Activated T-helper 17 cell treated with anti-CD3 and anti-CD28 coated beads, Interleukin-2, amount 50 U/mL, for 72 hours (primary cell): ENCODE data around the gene POF1B. TPM values are rescaled to one million over a fixed set of nuclear protein-coding genes. Genes with fewer than 3 reads are reported as not detected.
A peak's percentile ranks its signal among the peaks of the same experiment; 100 is the strongest.
"Not testable (repeated sequence)": the region's sequence is repeated elsewhere in the genome, so short reads cannot be mapped to it uniquely, and the experiment has no call there.

Experiments used
- ATAC-seq: fragments of 150-1000 bp; cut with Tn5 transposase; replicated peaks from 2 replicates; pipeline ENCODE4 v1.10.0; 2021; ENCODE audit warnings: mild to moderate bottlenecking, moderate library complexity
- H3K27ac Mint-ChIP-seq: one replicate; pipeline ENCODE4 v1.8.0; 2022; ENCODE audit warnings: mixed read lengths
- H3K27me3 Mint-ChIP-seq: one replicate; pipeline ENCODE4 v1.8.0; 2022; ENCODE audit warnings: mixed read lengths
- H3K36me3 Mint-ChIP-seq: one replicate; pipeline ENCODE4 v1.8.0; 2022; ENCODE audit warnings: low read depth, mild to moderate bottlenecking, mixed read lengths
- H3K4me1 Mint-ChIP-seq: one replicate; pipeline ENCODE4 v1.8.0; 2022; ENCODE audit warnings: mixed read lengths
- H3K4me3 Mint-ChIP-seq: one replicate; pipeline ENCODE4 v1.8.0; 2022; ENCODE audit warnings: mild to moderate bottlenecking, mixed read lengths
- H3K9me3 Mint-ChIP-seq: one replicate; pipeline ENCODE4 v1.8.0; 2022; ENCODE audit warnings: mixed read lengths
- total RNA-seq, 2 donors: library from RNA; stranded (reverse); gene quantifications; one replicate each; pipeline ENCODE4 v1.2.3, GENCODE V29; 2022

The POF1B gene, protein sequence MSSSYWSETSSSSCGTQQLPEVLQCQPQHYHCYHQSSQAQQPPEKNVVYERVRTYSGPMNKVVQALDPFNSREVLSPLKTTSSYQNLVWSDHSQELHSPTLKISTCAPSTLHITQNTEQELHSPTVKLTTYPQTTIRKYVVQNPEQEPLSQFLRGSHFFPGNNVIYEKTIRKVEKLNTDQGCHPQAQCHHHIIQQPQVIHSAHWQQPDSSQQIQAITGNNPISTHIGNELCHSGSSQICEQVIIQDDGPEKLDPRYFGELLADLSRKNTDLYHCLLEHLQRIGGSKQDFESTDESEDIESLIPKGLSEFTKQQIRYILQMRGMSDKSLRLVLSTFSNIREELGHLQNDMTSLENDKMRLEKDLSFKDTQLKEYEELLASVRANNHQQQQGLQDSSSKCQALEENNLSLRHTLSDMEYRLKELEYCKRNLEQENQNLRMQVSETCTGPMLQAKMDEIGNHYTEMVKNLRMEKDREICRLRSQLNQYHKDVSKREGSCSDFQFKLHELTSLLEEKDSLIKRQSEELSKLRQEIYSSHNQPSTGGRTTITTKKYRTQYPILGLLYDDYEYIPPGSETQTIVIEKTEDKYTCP
- total RNA-seq, result under 1 TPM; 0.24 to 0.61 TPM

DNA sequence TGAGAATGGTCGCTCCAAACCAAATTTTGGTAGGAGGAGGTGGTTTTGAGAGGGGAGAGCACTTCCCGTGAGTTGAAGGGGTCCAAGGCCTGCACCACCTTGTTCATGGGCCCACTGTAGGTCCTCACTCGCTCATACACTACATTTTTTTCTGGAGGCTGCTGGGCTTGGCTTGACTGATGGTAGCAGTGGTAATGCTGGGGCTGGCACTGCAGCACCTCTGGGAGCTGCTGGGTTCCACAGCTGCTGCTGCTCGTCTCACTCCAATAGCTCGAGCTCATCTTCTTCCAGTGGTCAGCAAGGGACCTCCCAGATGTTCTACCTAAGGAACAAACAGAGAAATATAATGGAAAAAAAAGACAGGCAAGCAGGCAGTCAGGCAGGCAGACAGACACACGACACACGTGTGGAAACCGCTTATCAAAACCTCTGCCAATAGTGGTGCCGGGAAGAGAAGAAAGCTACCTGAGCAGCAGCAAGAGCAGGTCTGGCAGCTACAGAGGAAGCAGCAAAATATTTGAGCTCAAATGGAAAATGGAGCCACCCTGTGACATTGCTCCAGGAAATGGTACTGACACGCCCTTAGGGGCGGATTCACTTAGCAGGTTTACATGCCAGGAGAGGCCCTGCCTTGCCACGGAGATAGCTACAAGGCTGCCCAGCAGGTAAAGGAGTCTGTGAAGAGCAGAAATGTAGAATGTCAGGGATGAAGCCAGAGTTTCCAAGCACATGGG, at the start of gene POF1B:
TSS of gene POF1B (minus strand) at position 492 of the 734 bp plus-strand sequence. CDS start at position 281, 211 bp downstream.
- Mint-ChIP-seq H3K36me3 (no peaks in the 10 kb centered on the region), H3K9me3 (no peaks in the 10 kb centered on the region), H3K4me3 (peak within 1 kb of the TSS; percentile 23), H3K27ac (no peak within 1 kb of the TSS), H3K4me1 (no peaks in the 10 kb centered on the region), H3K27me3 (no peaks in the 10 kb centered on the region)
- ATAC-seq, result no peak

DNA sequence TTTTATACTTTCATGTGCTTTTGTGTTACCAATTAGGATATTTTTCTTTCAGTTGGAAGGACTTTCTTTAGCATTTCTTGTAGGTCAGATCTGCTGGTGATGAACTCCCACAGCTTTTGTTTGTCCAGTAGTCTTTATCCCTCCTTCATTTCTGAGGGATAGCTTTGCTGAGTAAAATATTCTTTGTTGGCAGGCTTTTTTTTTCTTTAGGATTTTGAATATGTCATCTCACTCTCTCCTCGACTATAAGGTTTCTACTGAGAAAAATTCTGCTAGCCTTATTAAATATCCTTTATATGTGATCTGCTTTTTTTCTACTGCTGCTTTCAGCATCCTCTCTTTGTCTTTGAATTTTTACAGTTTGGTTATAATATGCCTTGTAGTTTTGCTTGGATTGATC, 49.6 kb upstream of the POF1B start:
- Mint-ChIP-seq H3K4me3 (no peak overlapping the region), H3K27ac (no peak overlapping the region), H3K27me3 (no peaks in the 10 kb centered on the region), H3K9me3 (peaks cover 4% of the 10 kb centered on the region), H3K36me3 (no peaks in the 10 kb centered on the region), H3K4me1 (no peaks in the 10 kb centered on the region)
- no peak for ATAC-seq

DNA sequence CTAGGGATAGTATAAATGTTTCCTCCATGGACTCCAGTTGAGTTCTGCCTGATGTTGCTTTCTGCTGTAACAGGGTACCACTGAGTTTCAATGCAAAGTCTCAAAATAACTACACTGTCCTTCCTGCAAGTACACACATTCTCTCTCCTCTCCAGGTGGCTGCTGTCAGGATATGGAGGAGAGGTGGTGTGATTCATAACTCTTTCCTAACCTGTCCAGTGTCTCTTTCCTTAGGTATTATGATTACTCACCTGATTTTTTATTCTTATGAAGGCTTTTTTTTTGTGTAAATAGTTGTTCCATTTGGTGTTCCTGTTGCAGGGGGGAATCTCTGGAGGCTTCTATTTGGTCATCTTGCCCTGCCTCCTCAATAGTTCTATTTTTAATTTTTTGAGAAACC, 39.8 kb upstream of the POF1B start:
- H3K9me3 Mint-ChIP-seq, result peaks cover 5% of the 10 kb centered on the region
- ATAC-seq, result no peak
- no peak overlapping the region for H3K4me3 Mint-ChIP-seq
- no peaks in the 10 kb centered on the region for H3K27me3 Mint-ChIP-seq
- no peaks in the 10 kb centered on the region for H3K36me3 Mint-ChIP-seq
- H3K4me1 Mint-ChIP-seq, result no peaks in the 10 kb centered on the region
- no peak overlapping the region for H3K27ac Mint-ChIP-seq

DNA sequence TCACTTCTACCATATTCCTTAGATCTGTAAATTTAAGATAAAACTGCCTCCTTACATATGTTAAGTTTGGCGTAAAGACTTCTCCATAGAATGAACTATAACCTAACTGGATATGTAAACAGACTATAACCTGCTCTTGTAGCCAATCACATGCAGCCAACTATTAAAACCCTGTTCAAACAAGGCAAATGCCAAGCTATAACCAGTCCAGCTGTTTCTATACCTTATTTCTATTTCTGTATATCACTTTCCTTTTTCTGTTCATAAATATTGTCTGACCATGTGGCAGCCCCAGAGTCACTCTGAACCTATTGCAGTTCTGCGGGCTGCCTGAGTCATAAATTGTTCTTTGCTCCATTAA, 12.4 kb upstream of the POF1B start:
- Mint-ChIP-seq H3K9me3 (peaks cover 1% of the 10 kb centered on the region), H3K36me3 (no peaks in the 10 kb centered on the region), H3K27ac (no peak overlapping the region), H3K4me1 (no peaks in the 10 kb centered on the region), H3K27me3 (no peaks in the 10 kb centered on the region), H3K4me3 (no peak overlapping the region)
- no peak for ATAC-seq

DNA sequence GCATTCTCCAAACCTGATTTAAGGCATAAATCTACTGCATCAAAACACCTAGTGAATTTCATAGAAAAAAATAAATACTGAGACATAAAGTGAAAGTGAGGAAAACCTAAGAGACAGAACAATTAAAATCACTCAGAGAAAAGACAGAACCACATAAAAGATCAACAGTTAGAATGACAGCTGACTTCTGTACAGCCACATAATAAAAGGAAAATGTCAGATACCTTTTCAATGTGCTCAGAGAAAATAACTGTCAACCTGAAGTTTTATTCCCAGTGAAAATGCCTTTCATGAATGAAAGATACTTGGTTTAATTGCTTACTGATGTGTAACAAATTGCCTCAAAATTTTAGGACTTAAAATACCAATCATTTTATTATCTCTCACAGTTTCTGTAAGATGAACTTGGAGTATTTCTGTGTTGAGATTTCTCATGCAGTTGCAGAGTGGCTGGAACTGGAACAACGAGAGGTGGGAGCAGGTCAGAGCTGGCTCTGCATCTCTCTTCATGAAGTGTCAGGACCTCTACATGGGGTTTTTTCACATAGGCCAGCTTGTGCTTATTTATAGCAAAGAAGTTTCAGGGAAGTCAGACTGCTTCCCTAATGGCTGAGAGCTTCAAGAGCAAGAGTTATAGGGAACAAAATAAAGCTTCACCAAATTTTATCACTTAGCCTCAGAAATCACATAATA, 11.9 kb upstream of the POF1B start:
- no peak for ATAC-seq
- Mint-ChIP-seq H3K27me3 (no peaks in the 10 kb centered on the region), H3K36me3 (no peaks in the 10 kb centered on the region), H3K9me3 (peaks cover 4% of the 10 kb centered on the region), H3K27ac (no peak overlapping the region), H3K4me1 (no peaks in the 10 kb centered on the region), H3K4me3 (no peak overlapping the region)

DNA sequence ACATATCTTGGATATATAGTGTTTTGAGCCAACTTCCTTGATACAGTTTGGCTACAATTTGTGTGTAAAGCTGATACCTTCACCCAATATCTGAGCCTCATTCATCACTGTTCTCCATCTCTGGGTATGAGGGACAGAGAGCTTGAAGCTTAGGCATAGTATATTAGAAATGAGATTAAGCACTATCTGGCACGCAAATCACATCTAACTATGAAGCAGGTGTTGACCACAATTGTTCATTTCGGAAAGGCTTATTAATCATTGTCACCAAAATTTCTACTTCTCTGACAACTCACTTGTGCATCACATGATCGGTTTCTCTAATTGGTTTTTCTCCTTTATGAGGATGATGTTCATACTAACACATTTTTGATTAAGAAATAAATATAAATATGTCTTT, 2.1 kb upstream of the POF1B start:
- H3K9me3 Mint-ChIP-seq, result no peaks in the 10 kb centered on the region
- no peak for ATAC-seq
- no peak overlapping the region for H3K4me3 Mint-ChIP-seq
- no peak overlapping the region for H3K27ac Mint-ChIP-seq
- no peaks in the 10 kb centered on the region for H3K27me3 Mint-ChIP-seq
- no peaks in the 10 kb centered on the region for H3K4me1 Mint-ChIP-seq
- H3K36me3 Mint-ChIP-seq, result no peaks in the 10 kb centered on the region

DNA sequence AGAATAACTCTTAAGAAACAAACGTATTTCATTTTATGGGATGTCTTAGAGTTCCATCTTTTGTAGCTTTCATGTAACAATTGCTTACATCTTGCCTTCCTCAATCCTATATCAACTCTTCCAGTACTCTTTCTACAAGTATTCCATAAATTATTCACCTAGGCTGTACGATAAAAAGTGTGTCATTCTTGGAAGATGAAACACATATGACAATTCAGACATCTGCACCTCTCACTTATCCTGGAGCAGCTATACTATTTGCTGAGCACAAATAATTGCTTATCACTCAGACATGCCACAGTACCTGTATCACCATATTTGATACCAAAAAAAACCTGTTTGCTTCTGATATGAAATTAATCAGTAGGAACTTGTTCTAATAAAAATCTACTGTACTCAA, 1.0 kb downstream of the POF1B start:
- no peak for ATAC-seq
- Mint-ChIP-seq H3K27ac (no peak overlapping the region), H3K9me3 (no peaks in the 10 kb centered on the region)

DNA sequence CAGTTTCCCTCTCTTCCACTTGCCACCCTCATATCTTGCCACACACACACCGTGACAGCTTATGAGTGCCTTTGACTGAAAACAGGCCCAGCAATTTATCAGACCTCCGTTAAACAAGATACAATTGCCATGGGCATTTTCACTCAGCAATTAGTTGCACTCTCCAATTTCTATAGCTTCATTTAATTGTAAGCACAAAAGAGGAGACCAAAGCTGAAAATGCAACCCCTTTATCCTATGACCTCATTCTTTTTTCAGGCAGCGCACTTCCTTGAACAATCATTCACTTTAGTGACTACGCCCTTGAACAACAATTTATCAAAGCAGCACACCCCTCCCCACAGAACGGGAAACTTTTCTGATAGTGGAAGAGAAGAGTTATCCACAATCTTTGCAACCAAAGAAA, 4.1 kb downstream of the POF1B start:
- H3K36me3 Mint-ChIP-seq, result no peaks in the 10 kb centered on the region
- H3K27ac Mint-ChIP-seq, result no peak overlapping the region
- H3K4me3 Mint-ChIP-seq, result no peak overlapping the region
- H3K9me3 Mint-ChIP-seq, result no peaks in the 10 kb centered on the region
- ATAC-seq, result no peak
- no peaks in the 10 kb centered on the region for H3K27me3 Mint-ChIP-seq
- H3K4me1 Mint-ChIP-seq, result no peaks in the 10 kb centered on the region

More for the DNA sequence above, 1.0 kb downstream of the POF1B start:
- Mint-ChIP-seq H3K36me3 (no peaks in the 10 kb centered on the region), H3K27me3 (no peaks in the 10 kb centered on the region), H3K4me1 (no peaks in the 10 kb centered on the region), H3K4me3 (peak overlapping the region; percentile 23)

DNA sequence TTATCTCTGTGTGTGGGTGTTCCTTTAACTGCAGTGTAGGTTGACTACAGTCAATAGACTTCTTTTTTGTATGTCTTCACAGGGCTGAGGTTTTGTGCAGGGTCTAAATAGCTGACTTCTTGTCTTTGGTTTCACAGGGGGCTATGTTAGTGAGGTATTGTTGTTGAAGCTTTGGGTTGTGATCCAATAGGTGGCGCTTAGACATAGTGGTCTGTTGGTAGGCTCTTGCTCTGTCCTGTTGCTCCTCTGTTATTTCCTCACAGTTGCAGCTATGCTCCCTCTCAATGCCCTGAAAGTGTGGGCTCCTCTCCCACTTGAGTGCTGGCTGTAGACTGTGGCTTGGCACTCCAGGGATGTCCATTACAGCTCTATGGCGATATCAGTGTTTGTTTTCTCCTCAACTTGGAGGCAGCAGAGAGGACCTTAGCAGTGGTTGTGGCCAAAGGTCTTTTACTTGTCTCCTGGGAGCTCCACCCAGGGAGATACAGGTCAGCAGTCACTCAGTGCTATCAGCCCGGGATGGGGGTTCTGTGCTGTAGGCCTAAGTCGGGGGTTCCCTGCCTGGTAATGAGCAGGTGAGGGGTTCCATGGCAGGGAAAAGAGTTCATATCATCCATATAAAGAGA, 14.0 kb downstream of the POF1B start:
- Mint-ChIP-seq H3K36me3 (no peaks in the 10 kb centered on the region), H3K9me3 (no peaks in the 10 kb centered on the region), H3K27me3 (no peaks in the 10 kb centered on the region), H3K27ac (no peak overlapping the region), H3K4me3 (no peak overlapping the region), H3K4me1 (no peaks in the 10 kb centered on the region)
- ATAC-seq, result no peak

DNA sequence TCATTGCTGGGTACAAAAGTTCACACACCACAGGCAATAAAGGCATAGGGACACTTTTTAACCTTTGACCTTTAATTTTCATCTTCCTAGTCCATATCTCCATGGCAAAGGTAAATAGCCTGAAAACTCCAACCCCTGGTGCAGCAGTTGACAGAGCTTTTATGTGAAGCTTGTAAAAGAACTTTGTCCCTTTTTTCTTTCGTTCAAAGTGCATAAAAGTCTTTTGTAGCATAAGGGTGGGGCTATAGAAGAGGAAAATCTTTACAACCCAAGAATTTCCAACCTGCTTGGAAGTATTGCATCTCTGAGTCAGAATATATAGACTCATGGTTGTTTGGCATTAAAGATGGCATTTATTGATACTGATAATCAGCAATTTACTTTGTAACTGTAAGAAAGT, 20.4 kb downstream of the POF1B start:
- H3K36me3 Mint-ChIP-seq, result no peaks in the 10 kb centered on the region
- H3K27ac Mint-ChIP-seq, result no peak overlapping the region
- peaks cover 6% of the 10 kb centered on the region for H3K9me3 Mint-ChIP-seq
- H3K4me1 Mint-ChIP-seq, result no peaks in the 10 kb centered on the region
- ATAC-seq, result no peak
- no peak overlapping the region for H3K4me3 Mint-ChIP-seq
- H3K27me3 Mint-ChIP-seq, result no peaks in the 10 kb centered on the region

DNA sequence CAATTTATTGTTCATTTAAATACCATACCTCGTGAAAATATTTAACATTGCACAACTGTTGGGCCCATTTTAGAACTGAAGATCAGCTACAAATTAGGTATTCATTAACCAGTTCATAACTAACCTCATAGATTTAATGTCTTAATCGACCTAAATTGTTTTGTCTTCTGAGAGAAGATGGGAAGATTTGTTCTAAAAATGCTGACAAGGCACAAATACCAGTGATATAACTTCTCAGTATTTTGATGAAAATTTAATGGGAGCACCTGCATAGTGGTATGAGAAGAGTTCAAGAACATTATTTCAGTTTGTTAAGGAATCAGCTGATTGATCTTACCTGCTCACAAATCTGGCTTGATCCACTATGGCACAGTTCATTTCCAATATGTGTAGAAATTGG, 33.9 kb downstream of the POF1B start:
- H3K27ac Mint-ChIP-seq, result no peak overlapping the region
- ATAC-seq, result no peak
- no peaks in the 10 kb centered on the region for H3K36me3 Mint-ChIP-seq
- no peak overlapping the region for H3K4me3 Mint-ChIP-seq
- no peaks in the 10 kb centered on the region for H3K9me3 Mint-ChIP-seq
- no peaks in the 10 kb centered on the region for H3K4me1 Mint-ChIP-seq
- no peaks in the 10 kb centered on the region for H3K27me3 Mint-ChIP-seq

DNA sequence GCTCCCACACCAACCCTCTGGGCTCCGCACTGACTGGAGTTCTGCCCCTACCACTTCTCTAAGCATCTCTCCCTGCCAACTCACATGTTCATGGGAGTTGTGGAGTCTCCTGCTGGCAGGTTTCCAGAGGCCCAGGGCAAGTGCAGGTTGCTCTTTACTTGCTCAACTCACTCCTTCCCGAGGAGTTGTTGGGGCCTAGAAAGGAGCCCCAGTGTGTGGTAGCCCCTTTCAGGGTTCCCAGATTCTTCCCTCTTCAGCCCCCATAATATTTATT, 52.5 kb downstream of the POF1B start:
- no peak for ATAC-seq
- no peaks in the 10 kb centered on the region for H3K27me3 Mint-ChIP-seq
- no peaks in the 10 kb centered on the region for H3K4me1 Mint-ChIP-seq
- no peak overlapping the region for H3K27ac Mint-ChIP-seq
- H3K9me3 Mint-ChIP-seq, result peaks cover 4% of the 10 kb centered on the region
- no peaks in the 10 kb centered on the region for H3K36me3 Mint-ChIP-seq
- H3K4me3 Mint-ChIP-seq, result no peak overlapping the region

DNA sequence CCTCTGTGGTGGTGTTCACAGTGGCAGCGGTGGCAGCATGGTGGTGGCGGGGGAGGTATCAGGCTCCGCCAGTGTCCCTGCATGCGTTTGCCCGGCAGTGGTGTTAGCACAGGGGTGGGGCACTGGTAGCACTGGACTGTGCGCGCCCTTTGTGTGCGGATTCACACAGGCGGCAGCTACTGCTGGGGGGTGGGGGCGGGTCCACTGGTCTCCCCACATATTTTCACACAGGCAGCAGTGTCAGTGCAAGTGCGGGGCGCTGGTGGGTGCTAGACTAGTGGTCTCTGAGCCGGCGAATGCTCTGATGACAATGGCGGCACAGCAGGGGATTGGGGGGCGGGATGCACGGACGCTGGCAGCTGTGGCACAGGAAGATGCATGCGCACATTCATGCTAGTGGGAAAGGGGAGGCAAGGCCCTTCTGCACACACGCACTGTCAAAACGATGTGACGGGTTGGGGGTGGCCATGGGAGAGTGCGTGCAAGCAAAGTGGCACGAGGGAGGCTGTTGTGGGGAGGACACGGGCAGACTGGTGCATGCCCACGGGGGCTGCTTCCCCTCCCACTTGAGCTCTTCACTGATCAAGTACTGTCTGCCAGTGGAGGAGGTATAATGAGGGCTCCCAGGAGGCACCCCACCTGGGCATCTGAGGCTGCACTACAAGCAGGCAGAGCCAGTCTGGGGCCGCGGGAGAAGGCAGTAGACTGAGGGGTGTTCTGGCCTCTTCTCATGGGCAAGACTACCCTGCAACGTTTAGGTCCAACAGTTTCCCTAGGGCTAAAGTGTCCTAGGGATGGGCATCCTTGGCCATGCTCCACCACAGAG, 53.0 kb downstream of the POF1B start:
- Mint-ChIP-seq H3K27ac (no peak overlapping the region), H3K27me3 (no peaks in the 10 kb centered on the region), H3K36me3 (no peaks in the 10 kb centered on the region)

DNA sequence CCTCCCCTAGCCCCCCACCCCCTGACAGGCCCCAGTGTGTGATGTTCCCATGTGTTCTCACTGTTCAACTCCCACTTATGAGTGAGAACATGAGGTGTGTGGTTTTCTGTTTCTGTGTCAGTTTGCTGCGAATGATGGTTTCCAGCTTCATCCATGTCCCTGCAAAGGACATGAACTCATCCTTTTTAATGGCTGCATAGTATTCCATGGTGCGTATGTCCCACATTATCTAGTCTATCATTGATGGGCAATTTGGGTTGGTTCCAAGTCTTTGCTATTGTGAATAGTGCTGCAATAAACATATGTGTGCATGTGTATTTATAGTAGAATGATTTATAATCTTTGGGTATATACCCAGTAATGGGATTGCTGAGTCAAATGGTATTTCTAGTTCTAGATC, 68.1 kb downstream of the POF1B start:
- H3K4me3 Mint-ChIP-seq, H3K4me1 Mint-ChIP-seq, H3K27ac Mint-ChIP-seq, H3K9me3 Mint-ChIP-seq, H3K36me3 Mint-ChIP-seq, ATAC-seq, H3K27me3 Mint-ChIP-seq: not testable (repeated sequence)

More for the DNA sequence above, 53.0 kb downstream of the POF1B start:
- Mint-ChIP-seq H3K4me1 (no peaks in the 10 kb centered on the region), H3K4me3 (no peak overlapping the region), H3K9me3 (peaks cover 4% of the 10 kb centered on the region)
- no peak for ATAC-seq
